Thyroid gland (tissue), 4 donors: ENCODE data around the gene NADSYN1.

ENCODE experiments used
- POLR2A ChIP-seq, 2 donors: fragments of 450-650 bp; IDR thresholded peaks; one replicate each; pipeline ENCODE4 v1.6.1; 2017; ENCODE audit warnings: antibody characterized with exemption in 2 of 2, mild to moderate bottlenecking in 2 of 2, moderate library complexity in 1 of 2
- TF ChIP-seq, protein P1 (sequence below), 6 experiments: fragments of 200-600 bp in 3 of 6; fragments of 450-650 bp in 3 of 6; sonication (generic) in 3 of 6; IDR thresholded peaks; one replicate each; pipeline ENCODE4 v1.5.1; 2016 to 2019; ENCODE audit warnings: antibody characterized with exemption in 6 of 6, mild to moderate bottlenecking in 2 of 6, inconsistent platforms in 1 of 6, moderate library complexity in 1 of 6

DNA sequence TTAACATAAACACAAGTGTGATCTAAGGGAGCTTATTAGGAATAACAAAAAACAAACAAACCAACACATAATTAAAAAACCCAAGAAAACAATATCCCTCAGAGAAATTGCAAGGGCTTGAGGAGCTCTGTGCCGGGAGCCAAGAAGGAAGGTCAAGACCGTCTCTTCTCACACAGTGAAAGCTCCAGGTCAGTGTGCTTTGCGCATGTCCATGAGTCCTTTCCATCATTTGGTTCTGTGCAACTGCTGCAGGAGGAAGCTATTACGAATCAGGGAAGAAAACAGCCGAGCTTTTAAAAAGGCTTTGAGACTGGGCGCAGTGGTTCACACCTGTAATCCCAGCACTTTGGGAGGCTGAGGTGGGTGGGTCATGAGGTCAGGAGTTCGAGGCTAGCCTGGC, 89.4 kb downstream of the NADSYN1 start:
- TF ChIP-seq, protein P1, sequence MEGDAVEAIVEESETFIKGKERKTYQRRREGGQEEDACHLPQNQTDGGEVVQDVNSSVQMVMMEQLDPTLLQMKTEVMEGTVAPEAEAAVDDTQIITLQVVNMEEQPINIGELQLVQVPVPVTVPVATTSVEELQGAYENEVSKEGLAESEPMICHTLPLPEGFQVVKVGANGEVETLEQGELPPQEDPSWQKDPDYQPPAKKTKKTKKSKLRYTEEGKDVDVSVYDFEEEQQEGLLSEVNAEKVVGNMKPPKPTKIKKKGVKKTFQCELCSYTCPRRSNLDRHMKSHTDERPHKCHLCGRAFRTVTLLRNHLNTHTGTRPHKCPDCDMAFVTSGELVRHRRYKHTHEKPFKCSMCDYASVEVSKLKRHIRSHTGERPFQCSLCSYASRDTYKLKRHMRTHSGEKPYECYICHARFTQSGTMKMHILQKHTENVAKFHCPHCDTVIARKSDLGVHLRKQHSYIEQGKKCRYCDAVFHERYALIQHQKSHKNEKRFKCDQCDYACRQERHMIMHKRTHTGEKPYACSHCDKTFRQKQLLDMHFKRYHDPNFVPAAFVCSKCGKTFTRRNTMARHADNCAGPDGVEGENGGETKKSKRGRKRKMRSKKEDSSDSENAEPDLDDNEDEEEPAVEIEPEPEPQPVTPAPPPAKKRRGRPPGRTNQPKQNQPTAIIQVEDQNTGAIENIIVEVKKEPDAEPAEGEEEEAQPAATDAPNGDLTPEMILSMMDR (IDR thresholded peaks at IDR 0.05) = no peak
- no peak for TF ChIP-seq POLR2A (IDR thresholded peaks at IDR 0.05)
